Fibroblast of the aortic adventitia (primary cell): ENCODE measurements around the gene MTURN. TPM values are rescaled to one million over a fixed set of nuclear protein-coding genes. Genes with fewer than 3 reads are reported as not detected.

Source experiments
- DNase-seq: peaks from one replicate; pipeline ENCODE4 v3.0.0-alpha.2; 2010; ENCODE audit warnings: low read depth
- H3K4me3 ChIP-seq: 2 replicates; pipeline ENCODE4 v1.5.1; 2011; ENCODE audit warnings: low read depth, mild to moderate bottlenecking, control low read depth, low read length, moderate library complexity
- total RNA-seq: library from RNA; depleted of rRNA; stranded (reverse); fragments of >200 nt; gene quantifications from 2 replicates; pipeline ENCODE4 v1.2.3, GENCODE V29; 2012; ENCODE audit warnings: low replicate concordance
- TF ChIP-seq, protein P1 (sequence below): IDR thresholded peaks from 2 replicates; pipeline ENCODE4 v1.5.1; 2011; ENCODE audit warnings: mild to moderate bottlenecking, low read length, control low read depth, inconsistent platforms; ENCODE audit not compliant: insufficient read depth

The MTURN gene
- total RNA-seq, 1 donor: 29.8 TPM

DNA sequence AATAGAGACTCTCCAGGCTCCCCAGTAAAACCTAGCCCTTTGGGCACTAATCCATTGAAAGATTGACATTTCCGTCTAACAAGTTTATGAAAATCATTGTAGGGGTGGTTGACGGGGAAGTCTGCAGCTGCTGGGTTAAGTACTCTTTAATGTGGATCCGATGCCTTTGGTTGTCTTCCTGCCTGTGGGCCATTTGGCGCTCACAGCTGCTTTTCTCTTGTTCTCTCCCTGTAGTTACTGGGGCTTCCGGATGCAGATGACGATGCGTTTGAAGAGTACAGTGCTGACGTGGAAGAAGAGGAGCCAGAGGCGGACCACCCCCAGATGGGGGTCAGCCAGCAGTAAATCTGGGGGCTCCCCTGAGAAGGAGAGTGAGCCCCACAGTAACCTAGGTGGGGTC, 22.4 kb downstream of the MTURN start:
- DNase-seq: no peak
- TF ChIP-seq, protein P1, sequence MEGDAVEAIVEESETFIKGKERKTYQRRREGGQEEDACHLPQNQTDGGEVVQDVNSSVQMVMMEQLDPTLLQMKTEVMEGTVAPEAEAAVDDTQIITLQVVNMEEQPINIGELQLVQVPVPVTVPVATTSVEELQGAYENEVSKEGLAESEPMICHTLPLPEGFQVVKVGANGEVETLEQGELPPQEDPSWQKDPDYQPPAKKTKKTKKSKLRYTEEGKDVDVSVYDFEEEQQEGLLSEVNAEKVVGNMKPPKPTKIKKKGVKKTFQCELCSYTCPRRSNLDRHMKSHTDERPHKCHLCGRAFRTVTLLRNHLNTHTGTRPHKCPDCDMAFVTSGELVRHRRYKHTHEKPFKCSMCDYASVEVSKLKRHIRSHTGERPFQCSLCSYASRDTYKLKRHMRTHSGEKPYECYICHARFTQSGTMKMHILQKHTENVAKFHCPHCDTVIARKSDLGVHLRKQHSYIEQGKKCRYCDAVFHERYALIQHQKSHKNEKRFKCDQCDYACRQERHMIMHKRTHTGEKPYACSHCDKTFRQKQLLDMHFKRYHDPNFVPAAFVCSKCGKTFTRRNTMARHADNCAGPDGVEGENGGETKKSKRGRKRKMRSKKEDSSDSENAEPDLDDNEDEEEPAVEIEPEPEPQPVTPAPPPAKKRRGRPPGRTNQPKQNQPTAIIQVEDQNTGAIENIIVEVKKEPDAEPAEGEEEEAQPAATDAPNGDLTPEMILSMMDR: no peak
- H3K4me3 ChIP-seq: no peak overlapping the region

DNA sequence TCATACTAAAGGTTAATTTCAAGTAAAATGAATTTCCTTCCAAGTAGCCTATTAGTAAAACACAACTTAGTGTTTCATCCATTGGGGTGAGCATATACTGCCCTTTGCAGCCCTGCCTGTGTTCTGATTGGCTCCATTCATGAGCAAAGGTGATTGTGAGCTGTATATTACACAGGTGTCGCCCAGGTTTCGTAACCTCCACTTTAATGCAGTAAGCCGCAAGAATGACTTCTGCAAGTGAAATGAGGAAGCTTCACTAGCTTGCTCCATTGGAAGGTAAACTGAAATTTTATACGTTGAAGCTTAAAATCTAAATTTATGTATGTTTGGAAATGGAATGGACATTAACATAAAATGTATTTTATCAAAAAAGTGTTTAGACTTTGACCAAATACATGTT, 24.4 kb downstream of the MTURN start:
- H3K4me3 ChIP-seq: no peak overlapping the region
- TF ChIP-seq, protein P1: no peak
- DNase-seq: no peak

DNA sequence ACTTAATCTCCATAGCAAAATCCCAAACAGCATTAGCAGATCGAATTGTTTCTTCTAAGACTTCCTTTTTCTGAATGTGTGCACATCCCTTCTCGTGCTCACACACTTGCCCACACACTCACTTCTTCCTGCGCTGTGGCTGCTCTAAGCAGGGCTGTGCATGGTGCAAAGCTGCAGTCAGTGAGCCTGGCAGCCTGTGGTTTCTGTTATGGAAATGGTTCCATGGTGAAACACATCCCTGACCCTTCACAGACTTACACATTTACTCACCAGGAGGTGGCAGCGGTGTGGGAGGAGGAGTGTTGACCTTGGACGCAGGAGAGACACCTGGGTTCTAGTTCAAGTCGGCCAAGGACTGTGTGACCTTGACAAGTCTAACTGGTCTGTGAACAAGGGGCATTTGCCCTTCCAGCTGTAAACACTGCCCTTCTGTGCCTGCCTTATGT, 24.9 kb downstream of the MTURN start:
- DNase-seq: no peak
- TF ChIP-seq, protein P1: peak; percentile 19

DNA sequence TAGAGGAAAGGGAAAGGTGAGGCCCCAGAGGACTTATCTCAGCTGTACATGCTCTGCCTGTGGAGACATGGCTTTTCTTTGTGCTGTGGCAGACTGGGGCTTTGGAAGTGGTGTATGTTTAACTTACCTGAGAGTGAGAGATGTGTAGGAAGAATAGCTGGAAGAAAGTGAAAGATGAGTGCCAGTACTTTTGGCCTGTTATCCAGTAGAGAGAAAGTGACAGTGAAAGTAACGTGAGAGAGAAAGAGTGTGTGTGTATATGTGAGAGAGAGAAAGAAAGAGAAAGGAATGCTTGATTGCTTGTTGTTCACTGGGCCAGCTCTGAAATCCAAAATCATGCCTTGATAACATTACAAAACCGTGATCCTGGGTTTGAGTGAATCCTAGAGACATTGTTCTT, 25.5 kb downstream of the MTURN start:
- TF ChIP-seq, protein P1: no peak
- DNase-seq: no peak

More for the DNA sequence above, 24.9 kb downstream of the MTURN start:
- no peak overlapping the region for H3K4me3 ChIP-seq

DNA sequence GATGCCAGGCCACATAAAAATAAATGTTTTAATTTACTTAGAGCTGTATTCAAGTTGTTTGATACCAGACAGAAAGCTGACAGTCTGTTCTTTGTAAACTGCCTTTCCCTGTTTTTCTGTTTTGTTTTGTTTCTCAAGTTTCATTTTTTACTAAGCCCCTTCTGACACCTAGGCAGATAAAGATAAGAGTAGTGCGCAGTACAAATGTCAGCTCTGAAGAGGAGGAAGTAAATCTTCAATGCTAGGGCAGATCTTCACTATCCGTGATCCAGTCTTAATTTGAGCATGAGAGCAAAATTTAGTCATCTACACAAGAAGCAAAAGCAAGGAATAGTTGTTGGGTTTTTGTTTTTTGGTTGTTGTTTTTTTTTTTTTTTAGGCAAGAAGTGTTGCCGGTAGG, 27.3 kb downstream of the MTURN start:
- H3K4me3 ChIP-seq: no peak overlapping the region
- TF ChIP-seq, protein P1: no peak
- no peak for DNase-seq

More for the DNA sequence above, 25.5 kb downstream of the MTURN start:
- no peak overlapping the region for H3K4me3 ChIP-seq

DNA sequence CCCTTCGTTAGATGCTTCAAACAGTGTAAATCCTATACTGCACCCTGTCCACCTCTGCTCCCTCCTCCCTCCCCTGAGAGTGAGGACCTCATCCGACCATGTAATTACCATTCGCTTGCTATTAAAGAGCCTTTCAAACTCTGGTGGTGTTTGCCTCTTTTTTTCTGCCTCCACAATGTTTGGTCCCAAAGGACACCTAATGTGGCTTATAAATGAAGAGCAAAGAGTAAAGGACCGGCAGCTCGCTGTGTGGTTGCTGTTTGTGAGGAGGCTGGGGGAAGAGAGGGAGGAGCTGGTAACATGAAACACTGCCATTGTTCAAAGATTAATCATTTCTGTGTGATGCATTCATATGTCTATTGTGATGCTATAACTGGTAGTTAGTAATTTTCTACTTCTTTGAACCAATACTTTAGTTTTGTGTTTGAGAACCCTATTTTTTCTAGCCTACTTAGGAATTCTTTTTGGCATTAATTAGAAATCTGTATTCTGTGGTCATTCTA, 27.9 kb downstream of the MTURN start:
- DNase-seq: peak; percentile 59
- TF ChIP-seq, protein P1: no peak

DNA sequence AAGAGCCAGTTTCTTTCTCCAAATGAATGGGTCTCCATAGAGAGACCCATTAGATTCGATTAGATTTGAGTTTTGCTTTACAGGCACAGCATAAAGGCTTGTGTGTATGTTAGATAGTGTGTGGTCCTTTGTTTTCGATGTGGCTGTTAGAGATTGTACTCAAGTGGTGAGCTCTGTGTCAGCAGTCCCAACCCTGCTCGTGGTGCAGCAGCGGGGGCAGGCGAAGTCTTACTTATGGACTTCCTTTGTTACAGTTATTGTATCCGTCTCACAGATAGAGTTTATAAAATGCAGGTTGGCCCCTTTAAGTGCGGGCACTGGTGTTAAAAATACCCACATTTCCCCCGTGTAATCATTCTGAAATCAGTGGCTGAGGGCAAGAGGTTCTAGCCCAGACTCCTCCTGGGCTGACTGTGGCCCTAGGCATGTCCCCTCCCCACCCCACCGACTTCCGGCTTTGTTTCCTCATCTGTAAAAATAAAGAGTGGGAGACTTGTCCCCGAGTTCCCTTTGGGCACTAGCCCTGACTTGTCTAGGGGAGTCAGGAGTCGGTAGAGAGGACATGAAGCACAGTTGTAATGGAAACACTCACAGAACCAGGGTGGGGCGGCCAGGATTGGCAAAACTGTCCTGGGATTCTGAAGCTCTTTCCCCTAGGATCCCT, 28.6 kb downstream of the MTURN start:
- DNase-seq: no peak
- no peak overlapping the region for H3K4me3 ChIP-seq
- TF ChIP-seq, protein P1: no peak

More for the DNA sequence above, 27.9 kb downstream of the MTURN start:
- no peak overlapping the region for H3K4me3 ChIP-seq
